WI38 (cell line): ENCODE data around the gene ME3.

Experiments
- H3K4me3 ChIP-seq: 2 replicates; pipeline ENCODE4 v1.5.1; 2011; ENCODE audit warnings: low read depth, mild to moderate bottlenecking, control low read depth, low read length
- TF ChIP-seq, protein P1 (sequence below): IDR thresholded peaks from 2 replicates; pipeline ENCODE4 v1.5.1; 2012; ENCODE audit warnings: low read depth, mild to moderate bottlenecking, control low read depth, low read length

Gene ME3

DNA sequence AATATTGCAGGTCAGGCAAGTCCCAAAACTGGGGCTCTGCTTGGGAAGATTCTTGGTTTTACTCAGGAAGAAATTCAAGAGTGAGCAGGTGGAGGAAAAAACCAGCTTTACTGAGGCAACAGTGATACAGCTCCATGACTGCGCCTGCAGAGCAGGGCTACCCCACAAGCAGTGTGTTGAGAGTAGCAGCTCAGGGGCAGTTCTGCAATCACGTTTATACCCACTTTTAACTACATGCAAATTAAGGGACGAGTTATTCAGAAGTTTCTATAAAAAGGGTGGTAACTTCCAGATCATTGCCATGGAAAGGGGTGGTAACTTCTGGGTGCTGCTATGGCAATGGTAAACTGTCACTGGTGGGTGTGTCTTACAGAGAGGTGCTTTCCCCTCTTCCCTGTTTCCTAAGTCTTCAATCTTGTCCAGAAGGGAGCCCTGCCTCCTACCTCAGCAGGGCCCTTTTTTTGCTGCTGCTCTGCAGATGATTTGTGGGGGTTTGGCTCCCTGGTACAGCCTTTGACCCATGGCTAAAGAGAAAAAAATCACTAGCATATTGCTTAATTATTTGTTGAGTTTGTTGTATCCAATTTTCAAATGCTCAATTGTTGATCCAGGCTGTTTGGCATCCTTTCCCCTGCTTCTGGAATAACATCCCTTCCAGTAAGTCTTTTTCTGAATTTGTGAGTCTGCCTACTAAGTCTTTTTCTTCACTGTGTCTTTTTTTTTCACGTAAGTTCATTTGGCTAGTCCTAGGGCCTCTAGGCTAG lies 30.0 kb upstream of the ME3 start:
- TF ChIP-seq, protein P1, sequence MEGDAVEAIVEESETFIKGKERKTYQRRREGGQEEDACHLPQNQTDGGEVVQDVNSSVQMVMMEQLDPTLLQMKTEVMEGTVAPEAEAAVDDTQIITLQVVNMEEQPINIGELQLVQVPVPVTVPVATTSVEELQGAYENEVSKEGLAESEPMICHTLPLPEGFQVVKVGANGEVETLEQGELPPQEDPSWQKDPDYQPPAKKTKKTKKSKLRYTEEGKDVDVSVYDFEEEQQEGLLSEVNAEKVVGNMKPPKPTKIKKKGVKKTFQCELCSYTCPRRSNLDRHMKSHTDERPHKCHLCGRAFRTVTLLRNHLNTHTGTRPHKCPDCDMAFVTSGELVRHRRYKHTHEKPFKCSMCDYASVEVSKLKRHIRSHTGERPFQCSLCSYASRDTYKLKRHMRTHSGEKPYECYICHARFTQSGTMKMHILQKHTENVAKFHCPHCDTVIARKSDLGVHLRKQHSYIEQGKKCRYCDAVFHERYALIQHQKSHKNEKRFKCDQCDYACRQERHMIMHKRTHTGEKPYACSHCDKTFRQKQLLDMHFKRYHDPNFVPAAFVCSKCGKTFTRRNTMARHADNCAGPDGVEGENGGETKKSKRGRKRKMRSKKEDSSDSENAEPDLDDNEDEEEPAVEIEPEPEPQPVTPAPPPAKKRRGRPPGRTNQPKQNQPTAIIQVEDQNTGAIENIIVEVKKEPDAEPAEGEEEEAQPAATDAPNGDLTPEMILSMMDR = no peak
- H3K4me3 ChIP-seq = no peak overlapping the region

DNA sequence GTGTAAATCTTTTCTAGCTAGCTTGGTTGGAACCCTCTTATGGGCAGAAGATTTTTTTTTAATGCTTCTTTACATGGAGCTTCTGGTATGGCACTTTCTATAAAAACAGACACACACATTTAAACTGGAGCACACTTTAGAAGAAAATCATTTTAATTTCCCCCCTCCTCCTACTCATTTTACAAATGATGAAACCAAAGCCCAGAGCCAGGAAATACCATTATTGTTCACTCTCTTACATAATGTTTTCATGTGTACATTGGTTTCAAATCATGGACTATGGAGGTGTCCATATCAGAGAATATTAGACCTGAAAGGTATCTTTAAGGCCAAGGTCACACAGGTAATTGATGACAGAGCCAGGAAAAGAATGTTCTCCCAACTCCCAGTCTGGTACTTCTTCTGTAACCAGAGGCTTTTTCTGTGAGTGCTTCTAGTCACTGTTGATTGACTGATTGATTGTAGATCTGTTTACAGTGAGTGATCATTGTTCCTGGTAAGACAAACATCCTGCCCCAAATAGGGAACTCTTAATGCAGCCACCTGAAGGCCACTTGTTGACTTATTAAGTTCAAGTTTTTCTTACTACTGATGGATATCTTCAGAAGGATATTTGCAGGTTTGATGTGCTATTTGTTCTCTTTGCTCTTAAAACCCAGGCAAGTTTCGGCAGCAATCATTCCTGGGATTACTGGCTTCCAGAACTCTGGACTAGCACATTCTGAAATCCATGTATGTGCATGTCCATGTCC lies 26.8 kb upstream of the ME3 start:
- H3K4me3 ChIP-seq = no peak overlapping the region
- TF ChIP-seq, protein P1 = no peak

- no peak overlapping the region for H3K4me3 ChIP-seq
- TF ChIP-seq, protein P1 = no peak
Measured at GRCh38 chr11:86698639-86699038, 26.2 kb upstream of the ME3 start.

- TF ChIP-seq, protein P1 = no peak
- H3K4me3 ChIP-seq = no peak overlapping the region
Measured at GRCh38 chr11:86696451-86696850, 24.0 kb upstream of the ME3 start.

- H3K4me3 ChIP-seq = no peak overlapping the region
- TF ChIP-seq, protein P1 = no peak
Measured at GRCh38 chr11:86696004-86696403, 23.6 kb upstream of the ME3 start.

DNA sequence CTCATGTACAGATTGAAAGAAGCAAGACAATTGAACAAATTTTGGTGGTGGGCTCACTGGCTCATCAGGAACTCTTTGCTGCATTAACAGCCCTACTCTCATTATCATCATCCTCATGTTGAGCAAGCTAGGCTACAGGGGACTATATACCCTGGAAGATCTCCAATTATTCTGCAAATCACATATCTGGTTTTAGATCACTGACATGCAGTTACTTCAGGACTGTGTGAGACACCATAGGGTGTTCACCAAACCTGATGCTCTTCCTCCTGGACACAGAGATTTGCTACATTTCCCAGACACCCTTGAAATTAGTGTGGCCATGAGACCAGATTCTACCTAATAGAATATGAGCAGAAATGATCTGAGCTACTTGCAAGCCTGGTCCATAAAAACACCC lies 23.0 kb upstream of the ME3 start:
- TF ChIP-seq, protein P1 = no peak
- H3K4me3 ChIP-seq = no peak overlapping the region

DNA sequence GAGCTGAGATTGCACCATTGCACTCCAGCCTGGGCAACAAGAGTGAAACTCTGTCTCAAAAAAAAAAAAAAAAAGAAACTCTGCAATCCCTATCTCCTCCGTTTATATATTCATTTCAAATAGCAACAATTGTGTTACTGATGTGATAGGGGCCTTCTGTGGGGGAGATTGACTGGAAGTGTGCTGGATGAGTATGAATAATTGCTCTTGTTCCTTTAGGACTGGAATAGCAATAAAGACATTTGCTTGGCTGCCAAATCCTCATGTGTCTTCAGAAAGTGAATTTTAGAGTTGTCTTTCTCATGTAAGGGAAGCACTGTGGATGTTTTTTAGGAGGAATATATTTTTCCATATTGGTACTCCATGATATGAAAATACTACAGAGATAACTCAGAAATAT lies 21.1 kb upstream of the ME3 start:
- TF ChIP-seq, protein P1 = no peak

More for the DNA sequence above, 21.1 kb upstream of the ME3 start:
- H3K4me3 ChIP-seq = no peak overlapping the region
